Natural killer cell (primary cell): ENCODE results near the gene SKI. TPM values are rescaled to one million over a fixed set of nuclear protein-coding genes. Genes with fewer than 3 reads are reported as not detected.

Experiments
- ATAC-seq, 3 donors: fragments of 150-1000 bp in 2 of 3; fragments of 200-7000 bp in 1 of 3; cut with Tn5 transposase; 1 replicate in 1 of 3; 2 replicates in 2 of 3; pipeline ENCODE4 v1.10.0; 2021; ENCODE audit warnings: mild to moderate bottlenecking in 2 of 3, moderate library complexity in 2 of 3
- DNase-seq, 2 donors: peaks; one replicate each; pipeline versions ENCODE4 v3.0.0 to v3.0.0-alpha.2; 2013 to 2021; ENCODE audit warnings: mixed read lengths in 1 of 2
- H3K27ac ChIP-seq: one replicate; pipeline ENCODE4 v1.5.1; 2013; ENCODE audit warnings: mild to moderate bottlenecking, low read length
- H3K27me3 ChIP-seq: one replicate; pipeline ENCODE4 v1.6.1; 2013; ENCODE audit warnings: low read length; ENCODE audit not compliant: control insufficient read depth, insufficient read depth
- H3K36me3 ChIP-seq: one replicate; pipeline ENCODE4 v1.6.1; 2013; ENCODE audit warnings: low read length; ENCODE audit not compliant: control insufficient read depth, insufficient read depth
- H3K4me1 ChIP-seq: one replicate; pipeline ENCODE4 v1.6.1; 2013; ENCODE audit warnings: low read length; ENCODE audit not compliant: control insufficient read depth, insufficient read depth
- H3K4me3 ChIP-seq: one replicate; pipeline ENCODE4 v1.5.1; 2013; ENCODE audit warnings: low read length
- H3K9me3 ChIP-seq: one replicate; pipeline ENCODE4 v1.6.1; 2013; ENCODE audit warnings: low read length; ENCODE audit not compliant: control insufficient read depth, insufficient read depth
- H3K27ac Mint-ChIP-seq, 2 donors: one replicate each; pipeline ENCODE4 v1.8.0; 2022; ENCODE audit warnings: mild to moderate bottlenecking in 2 of 2, mixed read lengths in 2 of 2, moderate library complexity in 1 of 2
- H3K27me3 Mint-ChIP-seq, 2 donors: one replicate each; pipeline ENCODE4 v1.8.0; 2022; ENCODE audit warnings: low read depth in 2 of 2, mixed read lengths in 2 of 2
- H3K36me3 Mint-ChIP-seq: one replicate; pipeline ENCODE4 v1.8.0; 2022; ENCODE audit warnings: mixed read lengths
- H3K4me1 Mint-ChIP-seq, 2 donors: one replicate each; pipeline ENCODE4 v1.8.0; 2022; ENCODE audit warnings: mixed read lengths in 2 of 2
- H3K4me3 Mint-ChIP-seq: one replicate; pipeline ENCODE4 v1.8.0; 2022; ENCODE audit warnings: mild to moderate bottlenecking, moderate library complexity, mixed read lengths
- H3K9me3 Mint-ChIP-seq, 2 donors: one replicate each; pipeline ENCODE4 v1.8.0; 2022; ENCODE audit warnings: mixed read lengths in 2 of 2
- WGBS: methylation state at CpG from one replicate; pipeline ENCODE4 v1.1.7; 2013; ENCODE audit warnings: missing lambda C conversion rate; ENCODE audit not compliant: insufficient coverage; 5-methylcytosine and 5-hydroxymethylcytosine counted together
- intact Hi-C: fragments of 100-400 bp; cut with micrococcal nuclease; formaldehyde crosslinking; loops from one replicate; pipeline ENCODE4 v1.14.2; 2022
- total RNA-seq, 4 donors: library from RNA; stranded (reverse); fragments of 120-200 nt in 1 of 4; gene quantifications; one replicate each; pipeline versions ENCODE4 v1.2.3 to v1.2.4, GENCODE V29; 2013 to 2022
- TF ChIP-seq, protein P1 (sequence below): fragments of 200-600 bp; IDR thresholded peaks from one replicate; pipeline ENCODE4 v1.8.0; 2022; ENCODE audit warnings: antibody characterized with exemption

Gene SKI
- total RNA-seq, 3 donors from 2014 or later (not counting 1 experiment from before 2014, with no cell fraction given) = 96.9 to 145 (median 140) TPM

DNA sequence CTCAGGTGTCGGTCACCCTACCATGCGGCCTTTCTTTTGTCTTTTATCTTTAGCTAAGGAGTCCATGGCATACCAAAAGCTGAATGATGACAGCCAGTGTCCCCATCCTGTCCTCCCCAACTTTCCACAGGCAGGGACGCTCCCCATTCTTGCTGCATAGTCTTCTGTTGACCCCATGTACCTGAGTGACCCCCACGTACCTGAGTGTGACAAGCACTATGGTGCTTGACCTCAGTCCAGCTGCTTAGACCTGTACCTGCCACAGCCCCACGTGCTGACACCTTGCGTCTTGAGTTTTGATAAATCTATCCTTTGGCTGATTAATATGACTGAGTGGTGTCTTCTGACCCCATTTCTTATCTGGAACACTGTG, 26.9 kb downstream of the SKI start:
- Mint-ChIP-seq H3K36me3 (no peaks in the 10 kb centered on the region), H3K9me3 (no peaks in the 10 kb centered on the region), H3K27ac (no peak overlapping the region), H3K4me3 (no peak overlapping the region), H3K27me3 (no peaks in the 10 kb centered on the region), H3K4me1 (peaks cover 28 to 30% of the 10 kb centered on the region in 2 donors)
- DNase-seq (no peak), ATAC-seq (no peak)
- H3K27me3 ChIP-seq = no peaks in the 10 kb centered on the region
- intact Hi-C loops = loop anchor here (1.0 to 2.0 kb wide), 2 partner anchors 20 to 26 kb away; no protein-coding TSS in a partner anchor
- TF ChIP-seq, protein P1, sequence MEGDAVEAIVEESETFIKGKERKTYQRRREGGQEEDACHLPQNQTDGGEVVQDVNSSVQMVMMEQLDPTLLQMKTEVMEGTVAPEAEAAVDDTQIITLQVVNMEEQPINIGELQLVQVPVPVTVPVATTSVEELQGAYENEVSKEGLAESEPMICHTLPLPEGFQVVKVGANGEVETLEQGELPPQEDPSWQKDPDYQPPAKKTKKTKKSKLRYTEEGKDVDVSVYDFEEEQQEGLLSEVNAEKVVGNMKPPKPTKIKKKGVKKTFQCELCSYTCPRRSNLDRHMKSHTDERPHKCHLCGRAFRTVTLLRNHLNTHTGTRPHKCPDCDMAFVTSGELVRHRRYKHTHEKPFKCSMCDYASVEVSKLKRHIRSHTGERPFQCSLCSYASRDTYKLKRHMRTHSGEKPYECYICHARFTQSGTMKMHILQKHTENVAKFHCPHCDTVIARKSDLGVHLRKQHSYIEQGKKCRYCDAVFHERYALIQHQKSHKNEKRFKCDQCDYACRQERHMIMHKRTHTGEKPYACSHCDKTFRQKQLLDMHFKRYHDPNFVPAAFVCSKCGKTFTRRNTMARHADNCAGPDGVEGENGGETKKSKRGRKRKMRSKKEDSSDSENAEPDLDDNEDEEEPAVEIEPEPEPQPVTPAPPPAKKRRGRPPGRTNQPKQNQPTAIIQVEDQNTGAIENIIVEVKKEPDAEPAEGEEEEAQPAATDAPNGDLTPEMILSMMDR = no peak
- H3K27ac ChIP-seq = peak overlapping the region; percentile 98
- H3K4me3 ChIP-seq = no peak overlapping the region
- H3K9me3 ChIP-seq = peaks cover 26% of the 10 kb centered on the region
- H3K36me3 ChIP-seq = peaks cover 6% of the 10 kb centered on the region
- WGBS = 96% methylated on average over 6 of the region's 6 CpGs
- peaks cover 69% of the 10 kb centered on the region for H3K4me1 ChIP-seq

DNA sequence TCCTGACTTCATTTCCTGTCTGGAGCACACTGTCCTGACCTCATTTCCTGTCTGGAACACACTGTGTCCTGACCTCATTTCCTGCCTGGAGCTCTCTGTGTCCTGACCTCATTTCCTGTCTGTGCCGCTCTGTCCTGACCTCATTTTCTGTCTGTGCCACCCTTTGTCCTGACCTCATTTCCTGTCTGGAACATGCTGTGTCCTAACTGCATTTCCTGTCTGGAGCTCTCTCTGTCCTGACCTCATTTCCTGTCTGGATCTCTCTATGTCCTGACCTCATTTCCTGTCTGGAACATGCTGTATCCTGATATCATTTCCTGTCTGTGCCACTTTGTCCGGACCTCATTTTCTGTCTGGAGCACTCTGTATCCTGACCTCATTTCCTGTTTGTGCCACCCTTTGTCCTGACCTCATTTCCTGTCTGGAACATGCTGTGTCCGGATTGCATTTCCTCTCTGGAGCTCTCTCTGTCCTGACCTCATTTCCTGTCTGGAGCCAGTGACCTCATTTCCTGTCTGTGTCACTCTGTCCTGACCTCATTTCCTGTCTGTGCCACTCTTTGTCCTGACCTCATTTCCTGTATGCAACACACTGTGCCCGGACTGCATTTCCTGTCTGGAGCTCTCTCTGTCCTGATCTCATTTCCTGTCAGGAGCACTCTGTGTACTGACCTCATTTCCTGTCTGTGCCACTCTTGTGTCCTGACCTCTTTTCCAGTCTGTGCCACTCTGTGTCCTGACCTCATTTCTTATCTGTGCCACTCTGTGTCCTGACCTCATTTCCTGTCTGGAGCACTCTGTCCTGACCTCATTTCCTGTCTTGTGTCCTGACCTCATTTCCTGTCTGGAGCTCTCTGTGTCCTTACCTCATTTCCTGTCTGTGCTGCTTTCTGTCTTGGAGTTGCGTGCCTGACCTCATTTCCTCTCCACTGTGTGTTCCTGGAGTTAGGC, 27.6 kb downstream of the SKI start:
- Mint-ChIP-seq H3K36me3 (no peaks in the 10 kb centered on the region), H3K27ac (no peak overlapping the region), H3K4me1 (peaks cover 31 to 33% of the 10 kb centered on the region in 2 donors), H3K27me3 (no peaks in the 10 kb centered on the region), H3K9me3 (no peaks in the 10 kb centered on the region), H3K4me3 (no peak overlapping the region)
- WGBS = 6% methylated on average over 5 of the region's 5 CpGs
- Histone ChIP-seq H3K4me3 (no peak overlapping the region), H3K27ac (peak overlapping the region; percentile 98), H3K36me3 (peaks cover 6% of the 10 kb centered on the region), H3K9me3 (peaks cover 26% of the 10 kb centered on the region), H3K4me1 (peaks cover 69% of the 10 kb centered on the region), H3K27me3 (no peaks in the 10 kb centered on the region)
- intact Hi-C loops = loop anchor here (1.0 to 2.0 kb wide), 4 partner anchors 21 to 46 kb away; no protein-coding TSS in a partner anchor
- peak; percentile 71 to 87 (median 71) for ATAC-seq
- TF ChIP-seq, protein P1 = no peak
- peak; percentile 79 to 96 for DNase-seq

DNA sequence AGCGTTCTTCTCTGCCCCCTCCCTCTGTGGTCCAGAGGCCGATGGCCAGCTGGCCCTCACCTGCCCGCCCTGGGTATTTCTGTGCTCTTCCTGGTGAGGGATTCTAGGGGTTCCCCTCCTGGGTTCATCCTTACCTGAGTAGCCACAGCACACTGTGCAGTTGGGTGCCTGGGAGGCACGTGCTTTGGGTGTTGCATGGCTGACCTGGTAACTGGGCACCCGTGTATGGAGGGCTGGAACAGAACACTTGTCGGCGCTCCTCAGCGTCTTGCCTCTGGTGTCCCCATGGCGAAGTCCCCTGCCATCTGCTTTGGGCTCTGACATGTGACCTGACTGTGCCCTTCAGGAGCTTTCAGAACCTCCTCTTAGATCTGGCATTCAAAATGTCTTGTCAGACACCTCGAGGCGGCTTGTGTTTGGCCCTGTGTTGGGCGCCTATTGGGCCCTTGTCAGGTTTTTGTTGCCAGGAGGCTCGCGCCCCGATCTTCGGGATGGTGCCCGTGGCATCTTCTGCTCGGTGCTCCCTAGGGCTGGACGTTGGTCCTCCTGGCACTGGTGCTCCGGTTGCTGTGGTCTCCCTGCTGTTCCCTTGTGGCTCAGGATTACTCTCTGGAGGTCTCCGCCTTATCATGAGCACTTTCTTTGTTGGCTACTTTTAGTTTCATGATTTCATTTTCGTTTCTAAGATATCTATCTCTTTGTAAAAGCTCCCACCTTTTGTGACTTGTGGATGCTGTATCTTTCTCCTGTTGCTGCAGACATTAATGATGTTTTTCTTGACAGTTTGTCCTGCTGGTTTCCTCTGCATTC, 28.5 kb downstream of the SKI start:
- Mint-ChIP-seq H3K4me1 (peaks cover 31% of the 10 kb centered on the region in 2 donors), H3K9me3 (no peaks in the 10 kb centered on the region), H3K36me3 (no peaks in the 10 kb centered on the region), H3K27ac (no peak overlapping the region), H3K27me3 (no peaks in the 10 kb centered on the region), H3K4me3 (peak overlapping the region; percentile 29)
- peaks cover 6% of the 10 kb centered on the region for H3K36me3 ChIP-seq
- H3K27ac ChIP-seq = peak overlapping the region; percentile 98
- TF ChIP-seq, protein P1 = no peak
- intact Hi-C loops = loop anchor here (1.0 kb wide), 2 partner anchors 34 to 45 kb away; no protein-coding TSS in a partner anchor
- 98% methylated on average over 22 of the region's 22 CpGs for WGBS
- H3K4me3 ChIP-seq = no peak overlapping the region
- H3K9me3 ChIP-seq = peaks cover 26% of the 10 kb centered on the region
- DNase-seq = peak in 1 of 2 donors; percentile 39
- ATAC-seq = peak in 1 of 3 donors; percentile 2
- no peaks in the 10 kb centered on the region for H3K27me3 ChIP-seq
- peaks cover 61% of the 10 kb centered on the region for H3K4me1 ChIP-seq
